Mesodermal cell (in vitro differentiated cells): ENCODE measurements around the gene GNA14.
"Not testable (repeated sequence)": the region's sequence is repeated elsewhere in the genome, so short reads cannot be mapped to it uniquely, and the experiment has no call there.

Experiments used
- H3K27ac ChIP-seq: 2 replicates; pipeline ENCODE4 v1.7.0; 2013; ENCODE audit warnings: mild to moderate bottlenecking, low read depth, low read length, moderate library complexity; ENCODE audit not compliant: severe bottlenecking
- H3K36me3 ChIP-seq: 2 replicates; pipeline ENCODE4 v1.7.1; 2013; ENCODE audit warnings: mild to moderate bottlenecking, low read length, moderate library complexity; ENCODE audit not compliant: control insufficient read depth, insufficient read depth
- H3K4me1 ChIP-seq: one replicate; pipeline ENCODE4 v1.7.1; 2013; ENCODE audit warnings: mild to moderate bottlenecking, low read length; ENCODE audit not compliant: insufficient read depth, control insufficient read depth, poor library complexity, severe bottlenecking
- H3K4me3 ChIP-seq: 2 replicates; pipeline ENCODE4 v1.7.0; 2013; ENCODE audit warnings: low read length, control low read depth, mild to moderate bottlenecking; ENCODE audit not compliant: insufficient read depth, poor library complexity, severe bottlenecking; ENCODE audit errors: extremely low read depth
- H3K9me3 ChIP-seq: 2 replicates; pipeline ENCODE4 v1.7.1; 2013; ENCODE audit warnings: mild to moderate bottlenecking, low read length, moderate library complexity; ENCODE audit not compliant: control insufficient read depth
- WGBS, 2 experiments: methylation state at CpG; one replicate each; pipeline ENCODE4 v1.1.5; 2013; ENCODE audit warnings: missing lambda C conversion rate in 2 of 2; ENCODE audit not compliant: insufficient coverage in 2 of 2; 5-methylcytosine and 5-hydroxymethylcytosine counted together

Gene GNA14

DNA sequence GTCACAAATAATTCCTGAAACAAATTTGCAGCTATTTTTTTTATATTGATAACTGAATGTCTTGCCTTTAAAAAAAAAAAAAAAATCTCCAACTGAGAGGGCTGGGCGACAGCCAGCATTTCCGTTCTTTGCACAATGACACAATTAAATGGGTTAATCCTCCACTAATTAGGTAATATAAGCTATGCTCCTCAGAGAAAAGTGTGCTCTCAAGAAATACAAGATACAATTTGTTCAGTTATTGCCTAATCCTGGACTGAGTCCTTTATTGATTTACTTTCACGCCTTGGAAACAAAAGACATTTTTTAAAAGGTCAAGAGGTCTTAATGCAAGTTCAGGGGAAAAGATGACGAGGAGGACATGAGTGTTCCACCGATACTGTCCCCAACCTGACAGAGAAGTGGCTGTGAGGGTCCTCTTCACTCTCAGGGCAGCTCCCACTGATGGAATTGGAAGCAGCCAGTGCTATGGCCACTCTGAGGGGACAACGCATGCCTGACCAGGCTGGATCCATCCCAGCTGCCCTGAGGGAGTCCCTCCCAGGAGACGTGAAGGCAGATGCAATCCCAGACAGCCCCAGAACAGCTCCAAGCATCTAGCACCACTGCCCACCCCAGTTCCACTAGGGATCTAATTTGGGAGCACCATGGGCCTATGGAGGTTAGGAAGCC lies 220.7 kb downstream of the GNA14 start:
- no peak overlapping the region for H3K27ac ChIP-seq
- no peaks in the 10 kb centered on the region for H3K4me1 ChIP-seq
- peaks cover 2% of the 10 kb centered on the region for H3K36me3 ChIP-seq
- no peak overlapping the region for H3K4me3 ChIP-seq
- 94% methylated on average over 5 of the region's 7 CpGs for WGBS, 2 experiments
- no peaks in the 10 kb centered on the region for H3K9me3 ChIP-seq

DNA sequence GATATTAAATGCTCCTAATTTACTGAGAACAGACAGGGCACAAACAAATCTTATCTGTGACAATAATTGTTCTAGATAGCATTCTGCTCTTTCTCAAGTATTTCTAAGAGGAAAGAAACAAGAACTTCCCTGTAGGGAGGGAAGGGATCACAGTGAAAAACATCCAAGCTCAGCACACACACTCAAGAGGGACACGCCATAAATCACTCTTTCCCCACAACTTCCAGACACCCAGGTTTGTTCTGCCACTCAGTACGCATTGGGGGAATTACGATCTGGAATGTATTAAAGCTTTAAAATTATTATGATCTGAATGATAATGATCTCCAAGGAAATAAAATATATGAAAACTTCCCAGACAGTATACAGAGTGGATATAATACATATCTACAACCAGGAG lies 221.4 kb downstream of the GNA14 start:
- no peaks in the 10 kb centered on the region for H3K4me1 ChIP-seq
- H3K27ac ChIP-seq, result no peak overlapping the region
- WGBS, 2 experiments, result no CpG with 5 or more reads among the region's 3 CpGs
- peaks cover 2% of the 10 kb centered on the region for H3K36me3 ChIP-seq
- H3K9me3 ChIP-seq, result no peaks in the 10 kb centered on the region
- H3K4me3 ChIP-seq, result no peak overlapping the region

DNA sequence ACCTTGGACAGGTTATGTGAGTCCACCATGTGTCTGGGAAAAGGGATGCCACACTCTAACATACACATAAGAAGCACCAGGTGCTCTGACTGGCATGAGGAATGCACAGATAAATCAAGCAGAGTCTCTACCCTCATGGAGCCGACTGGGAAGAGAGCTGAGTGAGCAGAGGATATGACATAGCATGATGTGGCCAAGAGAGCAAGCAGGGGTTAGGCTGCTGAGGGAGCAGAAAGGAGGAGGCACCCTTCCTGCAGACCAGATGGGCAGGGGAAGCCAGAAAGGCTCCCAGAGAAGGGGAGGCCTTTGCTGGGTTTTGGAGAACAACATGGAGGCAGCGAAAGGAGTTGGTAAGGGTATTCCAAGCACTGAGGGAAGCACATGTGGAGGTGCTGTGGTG lies 223.1 kb downstream of the GNA14 start:
- Histone ChIP-seq H3K4me1 (peaks cover 5% of the 10 kb centered on the region), H3K9me3 (no peaks in the 10 kb centered on the region), H3K4me3 (no peak overlapping the region), H3K36me3 (peaks cover 2% of the 10 kb centered on the region), H3K27ac (no peak overlapping the region)
- 100% methylated on average over 1 to 2 of the region's 2 CpGs for WGBS, 2 experiments

DNA sequence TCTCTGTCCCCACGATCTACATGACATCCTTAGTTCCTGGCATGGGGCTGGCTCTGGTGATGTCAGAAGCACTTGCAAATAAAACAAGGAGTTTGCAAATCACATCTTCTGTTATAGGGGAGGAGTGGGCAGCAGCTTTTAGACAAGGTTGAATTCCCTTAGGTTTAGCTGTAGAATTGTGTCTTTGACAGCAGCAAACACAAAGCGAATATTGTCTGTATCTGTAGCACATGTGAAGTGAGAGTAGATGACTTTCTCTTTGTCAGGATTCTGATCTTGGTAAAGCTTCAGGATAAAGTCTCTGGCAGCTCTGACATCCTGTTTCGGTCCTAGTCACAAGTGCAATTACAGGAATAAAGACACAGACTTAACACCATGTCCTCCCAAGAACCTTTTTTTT lies 224.3 kb downstream of the GNA14 start:
- Histone ChIP-seq H3K36me3 (peaks cover 2% of the 10 kb centered on the region), H3K27ac (no peak overlapping the region), H3K9me3 (no peaks in the 10 kb centered on the region), H3K4me1 (peaks cover 12% of the 10 kb centered on the region), H3K4me3 (no peak overlapping the region)
- 83 to 95% methylated on average over 2 of the region's 3 CpGs for WGBS, 2 experiments

DNA sequence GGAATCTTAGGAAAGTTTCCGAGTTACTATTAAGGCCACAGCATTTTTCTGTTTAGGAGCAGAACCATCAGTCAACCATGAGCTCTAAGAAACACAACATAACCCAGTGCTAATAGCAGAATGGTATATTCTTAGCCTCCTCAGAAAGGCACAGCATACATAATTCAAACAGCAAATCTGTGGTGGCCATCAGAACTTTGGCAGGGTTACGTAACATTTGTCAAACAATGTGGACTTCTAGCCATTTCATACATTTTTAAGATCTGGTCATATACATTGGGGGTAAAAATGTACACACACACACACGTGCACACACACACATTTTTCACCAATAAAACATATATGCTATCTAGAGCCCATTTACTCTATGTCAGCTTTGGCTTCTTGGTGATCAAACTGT lies 225.2 kb downstream of the GNA14 start:
- no peak overlapping the region for H3K4me3 ChIP-seq

DNA sequence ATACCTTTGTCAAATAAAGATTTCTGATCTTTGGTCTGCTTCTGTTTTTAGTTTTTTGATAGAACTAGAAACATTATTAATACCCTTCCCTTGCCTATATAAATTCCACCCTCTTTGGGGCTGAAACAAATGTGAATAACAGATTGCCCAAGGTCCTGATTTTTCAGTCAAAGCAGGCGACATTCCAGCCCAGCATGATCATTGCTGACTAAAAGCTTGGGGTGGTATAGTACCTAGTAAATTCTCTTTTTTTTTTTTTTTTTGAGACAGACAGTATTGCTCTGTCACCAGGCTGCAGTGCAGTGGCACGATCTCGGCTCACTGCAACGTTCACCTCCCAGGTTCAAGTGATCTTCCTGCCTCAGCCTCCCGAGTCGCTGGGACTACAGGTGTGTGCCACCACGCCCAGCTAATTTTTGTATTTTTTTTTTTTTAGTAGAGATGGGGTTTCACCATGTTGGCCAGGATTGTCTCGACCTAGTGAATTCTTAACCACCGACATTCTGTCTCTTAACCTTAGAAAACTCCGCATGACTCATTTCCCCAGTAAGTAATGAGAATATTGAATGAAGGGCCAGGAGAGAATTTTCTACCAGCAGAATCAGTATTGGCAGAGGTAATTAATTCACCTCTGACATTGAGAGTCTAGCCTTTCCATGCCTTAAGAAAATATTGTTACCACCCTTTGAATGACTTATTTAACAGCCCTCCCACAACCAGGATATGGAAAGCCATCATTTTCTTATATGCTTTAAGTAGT lies 226.4 kb downstream of the GNA14 start:
- Histone ChIP-seq H3K4me3 (no peak overlapping the region), H3K9me3 (no peaks in the 10 kb centered on the region), H3K36me3 (no peaks in the 10 kb centered on the region), H3K4me1 (peaks cover 24% of the 10 kb centered on the region), H3K27ac (no peak overlapping the region)
- WGBS, 2 experiments, result 70% methylated on average over 2 of the region's 10 CpGs; no CpG with 5 or more reads in 1 of the 2 experiments

More for the DNA sequence above, 225.2 kb downstream of the GNA14 start:
- Histone ChIP-seq H3K27ac (no peak overlapping the region), H3K9me3 (no peaks in the 10 kb centered on the region), H3K4me1 (peaks cover 15% of the 10 kb centered on the region), H3K36me3 (no peaks in the 10 kb centered on the region)
- WGBS, 2 experiments, result 89 to 100% methylated on average over 1 to 2 of the region's 3 CpGs

DNA sequence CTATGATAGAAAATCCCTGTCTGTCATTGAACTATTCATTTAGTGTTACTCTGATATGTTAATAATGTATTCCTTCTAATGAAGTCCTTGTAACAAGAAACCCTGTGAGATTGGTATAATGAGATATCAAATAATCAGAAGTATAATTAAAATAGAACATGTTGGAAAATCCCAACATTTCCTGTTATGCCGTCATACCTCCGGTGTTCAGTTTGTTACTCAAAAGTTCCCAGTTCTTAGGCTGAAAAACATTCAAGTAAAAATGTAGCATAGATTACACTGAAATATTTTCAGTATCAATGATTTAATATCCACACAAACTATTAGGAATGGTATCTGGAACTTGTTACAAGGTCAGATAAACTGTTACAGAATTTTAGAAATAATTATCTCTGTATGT lies 227.5 kb downstream of the GNA14 start:
- WGBS, 2 experiments, result no CpG with 5 or more reads among the region's 2 CpGs
- H3K27ac ChIP-seq, result no peak overlapping the region
- peaks cover 25% of the 10 kb centered on the region for H3K4me1 ChIP-seq

DNA sequence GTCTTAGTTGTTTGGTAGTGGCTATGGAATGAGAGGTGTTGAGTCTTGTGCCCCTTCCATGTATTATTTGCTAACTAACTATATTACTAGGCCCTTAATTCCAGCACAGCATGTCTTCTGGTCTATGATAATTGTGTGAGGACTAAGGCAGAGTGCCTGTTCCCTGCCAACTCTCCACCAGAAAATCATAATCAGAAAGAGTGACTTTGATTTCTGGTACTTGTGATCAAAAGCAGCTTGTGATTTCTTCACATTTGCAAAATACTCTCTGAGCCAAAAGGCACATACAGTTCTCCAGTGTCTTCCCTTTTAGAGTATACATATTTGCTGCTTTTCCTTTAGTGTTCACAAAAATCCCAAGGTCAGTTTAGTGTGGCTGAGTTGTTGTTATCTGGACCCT lies 229.9 kb downstream of the GNA14 start:
- H3K9me3 ChIP-seq, result no peaks in the 10 kb centered on the region
- H3K27ac ChIP-seq, result no peak overlapping the region
- H3K4me1 ChIP-seq, result peaks cover 25% of the 10 kb centered on the region
- H3K36me3 ChIP-seq, result no peaks in the 10 kb centered on the region
- H3K4me3 ChIP-seq, result no peak overlapping the region

More for the DNA sequence above, 227.5 kb downstream of the GNA14 start:
- Histone ChIP-seq H3K36me3 (no peaks in the 10 kb centered on the region), H3K4me3 (no peak overlapping the region), H3K9me3 (no peaks in the 10 kb centered on the region)

DNA sequence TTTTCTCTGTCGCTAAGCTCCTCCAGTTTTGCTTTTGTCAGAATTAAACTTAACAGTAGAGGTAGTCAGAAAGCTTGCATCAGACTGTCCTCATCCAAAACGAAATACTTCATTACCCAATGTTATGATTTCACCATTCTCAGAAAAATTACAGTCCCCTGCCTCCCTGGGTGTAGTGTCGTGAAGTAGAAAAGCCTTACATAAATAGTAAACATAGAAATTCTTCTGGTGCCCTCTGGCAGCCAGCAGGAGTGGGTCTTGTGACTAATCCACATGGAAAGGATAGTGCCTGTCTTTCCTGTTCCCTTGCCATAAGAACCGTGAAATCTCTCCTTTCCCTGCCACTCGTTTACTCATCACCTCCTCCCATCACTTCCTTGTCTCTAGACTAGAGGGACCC lies 230.6 kb downstream of the GNA14 start:
- Histone ChIP-seq H3K9me3 (no peaks in the 10 kb centered on the region), H3K4me3 (no peak overlapping the region), H3K36me3 (no peaks in the 10 kb centered on the region), H3K27ac (peak overlapping the region; percentile 57), H3K4me1 (peaks cover 25% of the 10 kb centered on the region)
- 49 to 80% methylated on average over 1 to 3 of the region's 5 CpGs for WGBS, 2 experiments

DNA sequence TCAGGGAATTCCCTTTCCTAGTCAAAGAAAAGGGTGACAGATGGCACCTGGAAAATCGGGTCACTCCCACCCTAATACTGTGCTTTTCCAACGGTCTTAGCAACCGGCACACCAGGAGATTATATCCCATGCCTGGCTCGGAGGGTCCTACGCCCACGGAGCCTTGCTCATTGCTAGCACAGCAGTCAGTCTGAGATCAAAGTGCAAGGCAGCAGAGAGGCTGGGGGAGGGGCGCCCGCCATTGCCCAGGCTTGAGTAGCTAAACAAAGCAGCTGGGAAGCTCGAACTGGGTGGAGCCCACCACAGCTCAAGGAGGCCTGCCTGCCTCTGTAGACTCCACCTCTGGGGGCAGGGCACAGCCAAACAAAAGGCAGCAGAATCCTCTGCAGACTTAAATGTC lies 239.6 kb downstream of the GNA14 start:
- not testable (repeated sequence) for H3K4me3 ChIP-seq, H3K4me1 ChIP-seq, H3K27ac ChIP-seq, H3K9me3 ChIP-seq
- H3K36me3 ChIP-seq, result peaks cover 18% of the 10 kb centered on the region
- WGBS, 2 experiments, result 88 to 100% methylated on average over 5 to 6 of the region's 9 CpGs

DNA sequence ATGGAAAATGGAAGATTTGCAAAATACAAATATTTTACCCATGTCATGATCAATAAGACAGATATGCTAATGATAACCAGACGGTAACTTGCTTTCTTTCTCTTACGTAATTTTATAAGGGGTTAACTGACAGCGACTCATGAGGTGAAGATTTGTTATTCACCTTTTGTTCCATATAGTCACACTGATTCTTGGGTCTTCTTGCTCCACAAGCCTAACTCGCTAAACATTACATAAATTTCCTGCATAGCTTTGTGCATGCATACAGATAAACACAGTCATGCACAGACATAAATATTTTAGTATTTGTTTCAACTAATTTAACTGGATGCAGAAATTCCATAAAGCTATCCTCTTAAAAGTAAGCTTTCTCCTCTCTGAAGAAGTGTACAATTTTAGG lies 244.9 kb downstream of the GNA14 start:
- Histone ChIP-seq H3K9me3 (peaks cover 4% of the 10 kb centered on the region), H3K27ac (no peak overlapping the region), H3K4me3 (no peak overlapping the region), H3K4me1 (no peaks in the 10 kb centered on the region), H3K36me3 (peaks cover 16% of the 10 kb centered on the region)
- 100% methylated on average over 1 of the region's 4 CpGs for WGBS, 2 experiments
